Vagina (tissue), 2 donors: ENCODE data around the gene SULF2.

Experiments used
- POLR2A ChIP-seq, 2 donors: fragments of 450-650 bp; IDR thresholded peaks; one replicate each; pipeline ENCODE4 v1.6.1; 2017; ENCODE audit warnings: antibody characterized with exemption in 2 of 2, mild to moderate bottlenecking in 2 of 2, moderate library complexity in 2 of 2
- POLR2AphosphoS5 ChIP-seq, 2 donors: sonication (generic); formaldehyde crosslinking; IDR thresholded peaks; one replicate each; pipeline ENCODE4 v1.9.0; 2017; ENCODE audit warnings: antibody characterized with exemption in 2 of 2, mild to moderate bottlenecking in 2 of 2, low read depth in 1 of 2; ENCODE audit not compliant: insufficient read depth in 1 of 2
- TF ChIP-seq, protein P1 (sequence below), 3 experiments: fragments of 450-650 bp in 2 of 3; fragments of 200-600 bp in 1 of 3; sonication (generic) in 1 of 3; IDR thresholded peaks; one replicate each; pipeline ENCODE4 v1.5.1; 2017 to 2019; ENCODE audit warnings: antibody characterized with exemption in 3 of 3, mild to moderate bottlenecking in 2 of 3, moderate library complexity in 2 of 3

DNA sequence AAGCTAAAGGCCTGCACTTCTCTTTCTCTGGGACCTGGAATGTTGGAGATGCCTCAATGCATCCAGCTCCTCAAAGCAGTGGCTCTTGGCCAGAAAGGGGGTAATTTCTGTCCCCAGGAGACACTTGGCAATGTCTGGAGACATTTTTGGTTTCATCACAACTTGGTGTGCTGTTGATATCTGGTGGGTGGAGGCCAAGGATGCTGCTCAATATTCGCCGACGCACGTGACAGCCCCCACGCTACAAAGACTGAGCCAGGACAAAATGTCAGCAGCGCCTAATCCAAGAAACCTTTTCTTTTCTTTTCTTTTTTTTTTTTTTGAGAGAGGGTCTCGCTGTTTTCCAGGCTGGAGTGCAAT, 79.8 kb downstream of the SULF2 start:
- TF ChIP-seq, protein P1, sequence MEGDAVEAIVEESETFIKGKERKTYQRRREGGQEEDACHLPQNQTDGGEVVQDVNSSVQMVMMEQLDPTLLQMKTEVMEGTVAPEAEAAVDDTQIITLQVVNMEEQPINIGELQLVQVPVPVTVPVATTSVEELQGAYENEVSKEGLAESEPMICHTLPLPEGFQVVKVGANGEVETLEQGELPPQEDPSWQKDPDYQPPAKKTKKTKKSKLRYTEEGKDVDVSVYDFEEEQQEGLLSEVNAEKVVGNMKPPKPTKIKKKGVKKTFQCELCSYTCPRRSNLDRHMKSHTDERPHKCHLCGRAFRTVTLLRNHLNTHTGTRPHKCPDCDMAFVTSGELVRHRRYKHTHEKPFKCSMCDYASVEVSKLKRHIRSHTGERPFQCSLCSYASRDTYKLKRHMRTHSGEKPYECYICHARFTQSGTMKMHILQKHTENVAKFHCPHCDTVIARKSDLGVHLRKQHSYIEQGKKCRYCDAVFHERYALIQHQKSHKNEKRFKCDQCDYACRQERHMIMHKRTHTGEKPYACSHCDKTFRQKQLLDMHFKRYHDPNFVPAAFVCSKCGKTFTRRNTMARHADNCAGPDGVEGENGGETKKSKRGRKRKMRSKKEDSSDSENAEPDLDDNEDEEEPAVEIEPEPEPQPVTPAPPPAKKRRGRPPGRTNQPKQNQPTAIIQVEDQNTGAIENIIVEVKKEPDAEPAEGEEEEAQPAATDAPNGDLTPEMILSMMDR (IDR thresholded peaks at IDR 0.05): no peak
- TF ChIP-seq POLR2AphosphoS5 (IDR thresholded peaks at IDR 0.05; ENCODE audit: insufficient read depth in 1 of 2, low read depth in 1 of 2) (no peak), POLR2A (IDR thresholded peaks at IDR 0.05) (no peak)
